CD4-positive, alpha-beta T cell (primary cell): Measurements from ENCODE around the gene GTPBP1. TPM values are rescaled to one million over a fixed set of nuclear protein-coding genes. Genes with fewer than 3 reads are reported as not detected.

ENCODE experiments used
- ATAC-seq: fragments of 200-7000 bp; cut with Tn5 transposase; one replicate; pipeline ENCODE4 v1.10.0; 2022; ENCODE audit warnings: mild to moderate bottlenecking; ENCODE audit not compliant: poor library complexity
- CTCF ChIA-PET: fragments of 350-600 bp; sonication (Branson Sonifier 250); formaldehyde crosslinking; loops from one replicate; lab custom pipeline; 2021; ENCODE audit warnings: antibody characterized with exemption, inconsistent platforms; lab: Charles Lee
- POLR2A ChIA-PET: fragments of 350-600 bp; sonication (Branson Sonifier 250); formaldehyde crosslinking; loops from one replicate; lab custom pipeline; 2021; ENCODE audit warnings: antibody characterized with exemption, inconsistent platforms; lab: Charles Lee
- DNase-seq, 14 experiments: peaks; one replicate each; pipeline ENCODE4 v3.0.0-alpha.2; 2013 to 2020; ENCODE audit warnings: mixed read lengths in 2 of 14
- H3K27ac ChIP-seq, 2 donors: one replicate each; pipeline versions ENCODE4 v1.5.1 to v1.7.0; 2013; ENCODE audit warnings: low read length in 2 of 2, low read depth in 1 of 2, mild to moderate bottlenecking in 1 of 2
- H3K27me3 ChIP-seq, 2 experiments: 1 replicate in 1 of 2; 2 replicates in 1 of 2; pipeline versions ENCODE4 v1.6.1 to v1.7.0; 2013; ENCODE audit warnings: low read length in 2 of 2, control low read depth in 1 of 2, mild to moderate bottlenecking in 1 of 2, moderate library complexity in 1 of 2; ENCODE audit not compliant: insufficient read depth in 2 of 2, control insufficient read depth in 1 of 2
- H3K36me3 ChIP-seq: one replicate; pipeline ENCODE4 v1.6.1; 2013; ENCODE audit warnings: low read length, control low read depth; ENCODE audit not compliant: insufficient read depth
- H3K4me1 ChIP-seq: one replicate; pipeline ENCODE4 v1.6.1; 2013; ENCODE audit warnings: low read length, control low read depth; ENCODE audit not compliant: insufficient read depth
- H3K4me3 ChIP-seq: one replicate; pipeline ENCODE4 v1.5.1; 2013; ENCODE audit warnings: mild to moderate bottlenecking, low read length, moderate library complexity
- H3K9me3 ChIP-seq, 2 experiments: 1 replicate in 1 of 2; 2 replicates in 1 of 2; pipeline versions ENCODE4 v1.6.1 to v1.7.0; 2013; ENCODE audit warnings: low read length in 2 of 2, mild to moderate bottlenecking in 2 of 2, control low read depth in 1 of 2, moderate library complexity in 1 of 2; ENCODE audit not compliant: control insufficient read depth in 1 of 2, insufficient read depth in 1 of 2
- H3K27ac Mint-ChIP-seq: one replicate; pipeline ENCODE4 v1.8.0; 2020; ENCODE audit warnings: mixed read lengths
- H3K27me3 Mint-ChIP-seq: one replicate; pipeline ENCODE4 v1.8.0; 2021; ENCODE audit warnings: mixed read lengths
- H3K36me3 Mint-ChIP-seq: one replicate; pipeline ENCODE4 v1.8.0; 2021; ENCODE audit warnings: low read depth, mixed read lengths
- H3K4me1 Mint-ChIP-seq: one replicate; pipeline ENCODE4 v1.8.0; 2021; ENCODE audit warnings: low read depth, mixed read lengths
- H3K4me3 Mint-ChIP-seq: one replicate; pipeline ENCODE4 v1.8.0; 2020; ENCODE audit warnings: mild to moderate bottlenecking, mixed read lengths
- H3K9me3 Mint-ChIP-seq: one replicate; pipeline ENCODE4 v1.8.0; 2020; ENCODE audit warnings: mixed read lengths
- CTCF ChIP-seq: fragments of 200-600 bp; IDR thresholded peaks from one replicate; pipeline ENCODE4 v1.8.0; 2022; ENCODE audit warnings: antibody characterized with exemption, mild to moderate bottlenecking
- intact Hi-C, 2 experiments: fragments of 100-400 bp; cut with DNase I in 1 of 2; cut with micrococcal nuclease in 1 of 2; formaldehyde crosslinking; loops; one replicate each; pipeline versions ENCODE4 v1.15.1 to v1.9.0; 2023 to 2025; cut with DNase I, micrococcal nuclease
- total RNA-seq, 174 experiments: library from RNA in 2 of 174; stranded (reverse) in 2 of 174; gene quantifications; one replicate each; pipeline ENCODE4 v1.2.3 and lab custom pipeline; 2021 to 2026

The GTPBP1 gene
- total RNA-seq, 2 experiments from 2014 or later, result 263 to 272 TPM

GRCh38 chr22:38715176-38715764 lies 9.5 kb downstream of the GTPBP1 start:
- H3K27me3 ChIP-seq, result no peaks in the 10 kb centered on the region
- ATAC-seq, result no peak
- TF ChIP-seq CTCF, result no peak
- no peak overlapping the region for H3K4me3 ChIP-seq
- CTCF ChIA-PET, result interaction anchor here (1.1 to 1.9 kb wide), 2 partner anchors 10 to 18 kb away, joined by 3 to 9 read pairs; no protein-coding TSS in a partner anchor
- POLR2A ChIA-PET, result interaction anchor here (2.6 kb wide), 1 partner anchor 17 kb away, joined by 7 read pairs; no protein-coding TSS in a partner anchor
- intact Hi-C loops, result no loop called here
- H3K36me3 Mint-ChIP-seq, result peaks cover 91% of the 10 kb centered on the region
- H3K36me3 ChIP-seq, result peaks cover 60% of the 10 kb centered on the region
- H3K4me1 ChIP-seq, result peaks cover 35% of the 10 kb centered on the region
- H3K4me1 Mint-ChIP-seq, result peaks cover 48% of the 10 kb centered on the region
- H3K27ac ChIP-seq, result no peak overlapping the region
- no peaks in the 10 kb centered on the region for H3K9me3 ChIP-seq
- H3K4me3 Mint-ChIP-seq, result no peak overlapping the region
- H3K27ac Mint-ChIP-seq, result peak overlapping the region; percentile 34
- no peaks in the 10 kb centered on the region for H3K27me3 Mint-ChIP-seq
- DNase-seq, result no peak
- no peaks in the 10 kb centered on the region for H3K9me3 Mint-ChIP-seq

- no peaks in the 10 kb centered on the region for H3K27me3 Mint-ChIP-seq
- Histone ChIP-seq H3K4me1 (peaks cover 35% of the 10 kb centered on the region), H3K27me3 (no peaks in the 10 kb centered on the region), H3K27ac (no peak overlapping the region), H3K9me3 (no peaks in the 10 kb centered on the region), H3K4me3 (no peak overlapping the region), H3K36me3 (peaks cover 59% of the 10 kb centered on the region)
- H3K36me3 Mint-ChIP-seq, result peaks cover 91% of the 10 kb centered on the region
- H3K9me3 Mint-ChIP-seq, result no peaks in the 10 kb centered on the region
- CTCF ChIA-PET, result no interaction called here
- peaks cover 43% of the 10 kb centered on the region for H3K4me1 Mint-ChIP-seq
- TF ChIP-seq CTCF, result no peak
- ATAC-seq (no peak), DNase-seq (no peak)
- intact Hi-C loops, result no loop called here
- POLR2A ChIA-PET, result interaction anchor here (2.6 kb wide), 1 partner anchor 16 kb away, joined by 7 read pairs; no protein-coding TSS in a partner anchor
- no peak overlapping the region for H3K27ac Mint-ChIP-seq
- H3K4me3 Mint-ChIP-seq, result no peak overlapping the region
Observed at GRCh38 chr22:38715852-38716251, 10.1 kb downstream of the GTPBP1 start.

- CTCF ChIA-PET, result no interaction called here
- Mint-ChIP-seq H3K36me3 (peaks cover 91% of the 10 kb centered on the region), H3K4me1 (peaks cover 38% of the 10 kb centered on the region), H3K27me3 (no peaks in the 10 kb centered on the region), H3K4me3 (no peak overlapping the region), H3K9me3 (no peaks in the 10 kb centered on the region), H3K27ac (peak overlapping the region; percentile 34)
- intact Hi-C loops, result no loop called here
- peaks cover 59% of the 10 kb centered on the region for H3K36me3 ChIP-seq
- TF ChIP-seq CTCF, result no peak
- no peaks in the 10 kb centered on the region for H3K9me3 ChIP-seq
- no peak for DNase-seq
- H3K4me1 ChIP-seq, result peaks cover 35% of the 10 kb centered on the region
- H3K27ac ChIP-seq, result no peak overlapping the region
- H3K4me3 ChIP-seq, result no peak overlapping the region
- POLR2A ChIA-PET, result interaction anchor here (2.6 kb wide), 1 partner anchor 16 kb away, joined by 7 read pairs; no protein-coding TSS in a partner anchor
- ATAC-seq, result no peak
- H3K27me3 ChIP-seq, result no peaks in the 10 kb centered on the region
Observed at GRCh38 chr22:38716271-38716670, 10.5 kb downstream of the GTPBP1 start.
